Skin epidermis (tissue), 12 donors: Measurements from ENCODE around the gene KIF15.

Experiments
- H3K27ac ChIP-seq, 21 experiments: fragments of 200-600 bp; sonication (generic) in 11 of 21; one replicate each; pipeline ENCODE4 v1.5.0; 2020; ENCODE audit warnings: mild to moderate bottlenecking in 3 of 21, inconsistent platforms in 2 of 21, moderate library complexity in 2 of 21
- H3K4me3 ChIP-seq, 7 experiments: fragments of 200-600 bp; sonication (generic) in 2 of 7; one replicate each; pipeline ENCODE4 v1.5.0; 2020; ENCODE audit warnings: inconsistent platforms in 2 of 7, mild to moderate bottlenecking in 2 of 7, moderate library complexity in 1 of 7

The KIF15 gene, protein sequence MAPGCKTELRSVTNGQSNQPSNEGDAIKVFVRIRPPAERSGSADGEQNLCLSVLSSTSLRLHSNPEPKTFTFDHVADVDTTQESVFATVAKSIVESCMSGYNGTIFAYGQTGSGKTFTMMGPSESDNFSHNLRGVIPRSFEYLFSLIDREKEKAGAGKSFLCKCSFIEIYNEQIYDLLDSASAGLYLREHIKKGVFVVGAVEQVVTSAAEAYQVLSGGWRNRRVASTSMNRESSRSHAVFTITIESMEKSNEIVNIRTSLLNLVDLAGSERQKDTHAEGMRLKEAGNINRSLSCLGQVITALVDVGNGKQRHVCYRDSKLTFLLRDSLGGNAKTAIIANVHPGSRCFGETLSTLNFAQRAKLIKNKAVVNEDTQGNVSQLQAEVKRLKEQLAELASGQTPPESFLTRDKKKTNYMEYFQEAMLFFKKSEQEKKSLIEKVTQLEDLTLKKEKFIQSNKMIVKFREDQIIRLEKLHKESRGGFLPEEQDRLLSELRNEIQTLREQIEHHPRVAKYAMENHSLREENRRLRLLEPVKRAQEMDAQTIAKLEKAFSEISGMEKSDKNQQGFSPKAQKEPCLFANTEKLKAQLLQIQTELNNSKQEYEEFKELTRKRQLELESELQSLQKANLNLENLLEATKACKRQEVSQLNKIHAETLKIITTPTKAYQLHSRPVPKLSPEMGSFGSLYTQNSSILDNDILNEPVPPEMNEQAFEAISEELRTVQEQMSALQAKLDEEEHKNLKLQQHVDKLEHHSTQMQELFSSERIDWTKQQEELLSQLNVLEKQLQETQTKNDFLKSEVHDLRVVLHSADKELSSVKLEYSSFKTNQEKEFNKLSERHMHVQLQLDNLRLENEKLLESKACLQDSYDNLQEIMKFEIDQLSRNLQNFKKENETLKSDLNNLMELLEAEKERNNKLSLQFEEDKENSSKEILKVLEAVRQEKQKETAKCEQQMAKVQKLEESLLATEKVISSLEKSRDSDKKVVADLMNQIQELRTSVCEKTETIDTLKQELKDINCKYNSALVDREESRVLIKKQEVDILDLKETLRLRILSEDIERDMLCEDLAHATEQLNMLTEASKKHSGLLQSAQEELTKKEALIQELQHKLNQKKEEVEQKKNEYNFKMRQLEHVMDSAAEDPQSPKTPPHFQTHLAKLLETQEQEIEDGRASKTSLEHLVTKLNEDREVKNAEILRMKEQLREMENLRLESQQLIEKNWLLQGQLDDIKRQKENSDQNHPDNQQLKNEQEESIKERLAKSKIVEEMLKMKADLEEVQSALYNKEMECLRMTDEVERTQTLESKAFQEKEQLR (N-terminal part only)

DNA sequence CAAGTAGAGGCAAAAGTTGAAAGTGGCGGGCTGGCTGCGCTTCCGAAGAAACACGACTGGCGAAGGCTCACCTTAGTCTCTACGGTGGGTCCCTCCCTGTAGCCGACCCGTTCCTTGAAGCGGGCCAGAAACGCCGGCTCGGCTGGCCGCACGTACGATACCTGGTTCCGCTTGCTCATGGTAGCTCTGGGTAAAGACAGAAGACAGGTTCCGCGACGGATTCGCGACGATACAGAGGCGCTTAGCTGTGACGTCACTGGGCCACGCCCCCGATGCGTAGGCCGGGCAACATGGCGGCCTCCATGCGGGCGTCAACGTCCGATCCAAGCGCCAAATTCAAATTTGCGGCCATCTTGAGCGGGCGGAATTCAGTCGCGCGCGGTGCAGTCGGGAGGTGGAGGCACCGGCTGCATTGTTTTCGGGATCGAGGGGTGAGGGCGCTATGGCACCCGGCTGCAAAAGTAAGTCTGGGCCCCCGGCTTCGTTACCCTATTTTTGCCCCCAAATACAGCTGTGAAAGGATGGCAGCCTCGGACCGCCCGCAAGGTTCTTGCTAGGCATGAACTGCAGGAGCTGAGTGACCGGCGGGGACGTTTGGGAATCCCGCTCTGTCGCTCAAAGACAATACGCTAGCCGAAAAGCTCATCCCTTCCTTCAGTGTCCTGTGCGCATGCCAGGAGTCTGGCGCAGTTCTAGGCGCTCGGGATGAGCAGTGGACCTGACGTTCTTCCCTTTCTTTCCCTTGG lies at the start of gene KIF15, which contains the start of gene KIAA1143:
Gene KIF15, plus strand, starts transcription at position 371 of the 746 bp plus-strand sequence. Its CDS starts 72 bp downstream, at position 443.
Gene KIAA1143, minus strand, starts transcription at position 196 of the 746 bp plus-strand sequence. Its CDS starts 17 bp downstream, at position 179.
- H3K4me3 ChIP-seq = peak within 1 kb of the TSS; percentile 62 to 94 (median 78)
- H3K27ac ChIP-seq = peak within 1 kb of the TSS; percentile 64 to 93 (median 84)

DNA sequence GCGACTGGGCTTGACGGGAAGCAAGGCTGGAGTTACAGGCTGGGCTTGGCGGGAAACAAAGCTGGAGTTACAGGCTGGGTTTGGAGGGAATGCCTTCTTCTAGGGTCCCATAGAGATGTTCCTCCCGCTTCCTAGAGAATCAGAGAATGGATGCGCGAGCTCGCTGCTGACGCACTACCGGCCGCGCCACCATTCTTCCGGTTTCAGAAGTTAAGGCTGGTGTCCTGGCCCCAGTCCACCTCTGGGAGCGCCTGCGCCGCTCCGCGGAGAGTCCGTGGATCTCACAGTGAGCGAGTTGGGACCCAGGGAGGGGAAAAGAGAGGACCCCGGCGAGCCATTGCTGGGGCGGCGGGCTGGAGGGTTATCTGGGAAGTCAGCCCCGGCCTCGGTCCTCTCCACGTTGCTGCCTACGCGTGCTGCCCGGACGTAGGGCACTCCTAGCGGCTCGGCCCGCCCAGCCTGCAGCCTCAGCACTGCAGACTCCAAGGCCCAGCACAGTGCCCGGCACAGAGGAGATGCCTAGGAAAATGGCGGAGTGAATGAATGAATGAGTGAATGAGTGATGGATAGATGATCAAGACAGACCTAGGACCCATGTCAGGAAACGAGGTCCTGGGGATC lies 49.0 kb upstream of the KIF15 start, which contains the start of gene ZNF502:
Gene ZNF502, plus strand, starts transcription at position 206 of the 621 bp plus-strand sequence. CDS start 7,602 bp downstream, outside the sequence.
- H3K27ac ChIP-seq = peak within 1 kb of the TSS in 18 of 21 experiments; percentile 15 to 86 (median 70)
- peak within 1 kb of the TSS; percentile 47 to 74 (median 63) for H3K4me3 ChIP-seq

DNA sequence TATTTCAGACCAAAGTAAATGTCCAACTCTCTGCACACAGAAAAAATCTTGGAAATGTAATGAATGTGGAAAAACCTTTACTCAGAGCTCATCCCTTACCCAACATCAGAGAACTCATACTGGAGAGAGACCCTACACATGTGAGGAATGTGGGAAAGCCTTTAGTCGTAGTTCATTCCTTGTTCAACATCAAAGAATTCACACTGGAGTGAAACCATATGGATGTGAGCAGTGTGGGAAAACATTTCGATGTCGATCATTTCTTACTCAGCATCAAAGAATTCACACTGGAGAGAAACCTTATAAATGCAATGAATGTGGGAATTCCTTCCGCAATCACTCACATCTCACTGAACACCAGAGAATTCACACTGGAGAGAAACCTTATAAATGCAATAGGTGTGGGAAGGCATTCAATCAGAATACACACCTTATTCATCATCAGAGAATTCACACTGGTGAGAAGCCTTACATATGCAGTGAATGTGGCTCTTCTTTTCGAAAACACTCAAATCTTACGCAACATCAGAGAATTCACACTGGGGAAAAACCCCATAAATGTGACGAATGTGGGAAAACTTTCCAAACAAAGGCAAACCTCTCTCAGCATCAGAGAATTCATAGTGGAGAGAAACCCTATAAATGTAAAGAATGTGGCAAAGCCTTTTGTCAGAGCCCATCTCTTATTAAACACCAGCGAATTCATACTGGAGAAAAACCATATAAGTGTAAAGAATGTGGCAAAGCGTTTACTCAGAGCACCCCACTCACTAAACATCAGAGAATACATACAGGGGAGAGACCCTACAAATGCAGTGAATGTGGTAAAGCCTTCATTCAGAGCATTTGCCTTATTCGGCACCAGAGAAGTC lies 40.1 kb upstream of the KIF15 start:
- H3K27ac ChIP-seq = no peak overlapping the region
- no peak overlapping the region for H3K4me3 ChIP-seq

DNA sequence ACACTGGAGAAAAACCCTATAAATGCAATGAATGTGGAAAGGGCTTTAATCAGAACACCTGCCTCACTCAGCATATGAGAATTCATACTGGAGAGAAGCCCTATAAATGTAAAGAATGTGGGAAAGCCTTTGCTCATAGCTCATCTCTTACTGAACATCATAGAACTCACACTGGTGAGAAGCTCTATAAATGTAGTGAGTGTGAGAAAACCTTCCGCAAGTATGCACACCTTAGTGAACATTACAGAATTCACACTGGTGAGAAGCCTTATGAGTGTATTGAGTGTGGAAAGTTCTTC lies 39.5 kb upstream of the KIF15 start:
- Histone ChIP-seq H3K27ac (no peak overlapping the region), H3K4me3 (no peak overlapping the region)

DNA sequence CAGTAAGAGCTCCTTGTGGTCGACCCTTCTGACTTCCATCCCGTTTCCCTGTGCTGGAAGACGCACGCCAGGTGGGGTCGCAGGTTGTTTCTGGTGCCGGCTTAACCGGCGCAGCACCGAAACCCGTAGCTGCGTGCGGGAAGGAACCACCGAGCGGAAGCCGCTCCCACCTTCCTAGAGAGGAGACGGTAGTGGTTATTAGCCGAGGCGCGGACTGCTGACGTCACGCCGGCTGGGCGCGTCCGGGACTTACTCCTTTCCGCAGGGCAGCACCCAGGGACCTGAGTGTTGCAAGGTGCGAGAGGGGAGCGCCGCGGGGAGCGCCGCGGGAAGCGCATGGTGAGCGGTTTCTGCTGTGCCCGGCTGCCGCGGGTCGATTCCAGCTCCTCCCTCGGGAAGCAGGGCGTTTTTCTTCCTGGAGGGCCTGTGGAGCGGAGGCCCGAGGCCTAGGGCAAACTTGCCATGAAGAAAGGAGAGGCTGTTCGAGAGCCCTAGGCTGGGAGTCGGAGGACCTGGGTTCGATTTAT lies 32.1 kb upstream of the KIF15 start, which contains the start of gene ZNF501:
Gene ZNF501, plus strand, starts transcription at position 252 of the 527 bp plus-strand sequence. CDS start 4,787 bp downstream, outside the sequence.
- peak within 1 kb of the TSS in 16 of 21 experiments; percentile 31 to 77 (median 64) for H3K27ac ChIP-seq

DNA sequence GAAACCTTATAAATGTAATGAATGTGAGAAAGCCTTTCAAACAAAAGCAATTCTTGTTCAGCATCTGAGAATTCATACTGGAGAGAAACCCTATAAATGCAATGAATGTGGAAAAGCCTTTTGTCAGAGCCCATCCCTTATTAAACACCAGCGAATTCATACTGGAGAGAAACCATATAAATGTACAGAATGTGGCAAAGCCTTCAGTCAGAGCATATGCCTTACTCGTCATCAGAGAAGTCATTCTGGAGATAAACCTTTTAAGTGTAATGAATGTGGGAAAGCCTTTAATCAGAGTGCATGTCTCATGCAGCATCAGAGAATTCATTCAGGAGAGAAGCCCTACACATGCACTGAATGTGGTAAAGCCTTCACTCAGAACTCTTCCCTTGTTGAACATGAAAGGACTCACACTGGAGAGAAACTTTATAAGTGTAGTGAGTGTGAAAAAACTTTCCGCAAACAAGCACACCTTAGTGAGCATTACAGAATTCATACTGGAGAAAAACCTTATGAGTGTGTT lies 26.9 kb upstream of the KIF15 start:
- no peak overlapping the region for H3K4me3 ChIP-seq
- no peak overlapping the region for H3K27ac ChIP-seq

More for the DNA sequence above, 32.1 kb upstream of the KIF15 start, which contains the start of gene ZNF501:
- H3K4me3 ChIP-seq = peak within 1 kb of the TSS; percentile 50 to 71 (median 61)

DNA sequence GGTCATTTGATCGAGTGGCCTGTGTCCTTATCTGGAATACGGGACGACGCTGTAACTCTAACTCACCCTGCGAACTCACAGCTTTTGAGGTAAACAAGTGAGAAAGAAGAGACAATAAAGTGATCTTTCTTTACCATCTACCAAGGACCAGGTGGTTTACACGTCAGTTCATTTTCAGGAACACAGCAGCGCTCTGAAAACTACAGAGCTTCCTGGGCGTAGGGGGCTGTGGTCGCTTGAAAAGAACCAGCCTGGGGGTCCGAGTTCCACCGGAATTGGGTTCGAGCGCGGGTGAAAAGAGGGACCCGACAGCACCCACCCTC lies 532 bp upstream of the KIF15 start:
- peak overlapping the region; percentile 64 to 93 (median 84) for H3K27ac ChIP-seq
- H3K4me3 ChIP-seq = peak overlapping the region; percentile 62 to 94 (median 78)

DNA sequence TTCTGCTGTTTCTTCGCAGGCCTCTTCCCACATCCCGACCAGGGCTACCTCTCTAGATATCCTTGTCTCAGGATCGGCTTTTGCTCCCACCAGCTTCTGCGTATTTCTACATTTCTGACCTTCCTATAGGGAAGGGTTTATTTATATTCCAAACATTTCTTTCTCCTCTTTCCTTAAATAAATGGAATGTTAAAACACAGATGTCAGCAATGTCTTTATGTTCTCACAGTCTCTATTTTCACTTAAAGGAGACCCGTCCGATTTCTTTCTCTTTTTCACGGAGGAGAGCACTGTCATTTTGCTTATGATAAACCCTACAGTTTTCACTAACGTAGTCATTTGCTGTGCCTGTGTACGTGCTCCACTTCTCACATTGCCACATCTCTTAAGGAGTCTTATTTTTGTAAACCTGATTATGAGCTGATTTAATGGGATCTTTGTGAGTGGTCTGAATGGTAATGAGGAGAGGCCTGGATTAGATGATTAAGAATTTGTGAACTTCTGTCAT lies 630 bp downstream of the KIF15 start:
- Histone ChIP-seq H3K4me3 (peak overlapping the region; percentile 62 to 94 (median 78)), H3K27ac (peak overlapping the region in 6 of 21 experiments; percentile 12 to 90 (median 78))

DNA sequence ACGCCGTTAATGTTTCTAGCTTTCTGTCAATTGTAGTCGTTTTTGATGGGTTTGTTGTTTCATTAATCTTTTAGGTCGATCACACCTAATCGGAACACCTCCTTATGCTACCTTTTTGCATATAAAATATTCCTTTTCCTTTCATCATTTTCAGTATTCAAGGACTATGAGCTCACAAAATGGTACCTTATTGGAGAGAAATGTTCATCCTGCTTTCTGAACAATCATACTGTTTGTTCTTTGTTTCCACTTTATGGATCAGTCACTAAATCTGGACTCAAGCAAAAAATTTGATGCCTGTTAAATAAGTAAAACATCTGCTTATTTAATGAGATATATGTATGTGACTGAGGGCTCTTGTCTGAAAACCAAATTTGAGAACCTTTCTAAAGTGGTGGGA lies 1.1 kb downstream of the KIF15 start:
- no peak overlapping the region for H3K27ac ChIP-seq
- peak overlapping the region in 1 of 7 experiments; percentile 94 for H3K4me3 ChIP-seq

DNA sequence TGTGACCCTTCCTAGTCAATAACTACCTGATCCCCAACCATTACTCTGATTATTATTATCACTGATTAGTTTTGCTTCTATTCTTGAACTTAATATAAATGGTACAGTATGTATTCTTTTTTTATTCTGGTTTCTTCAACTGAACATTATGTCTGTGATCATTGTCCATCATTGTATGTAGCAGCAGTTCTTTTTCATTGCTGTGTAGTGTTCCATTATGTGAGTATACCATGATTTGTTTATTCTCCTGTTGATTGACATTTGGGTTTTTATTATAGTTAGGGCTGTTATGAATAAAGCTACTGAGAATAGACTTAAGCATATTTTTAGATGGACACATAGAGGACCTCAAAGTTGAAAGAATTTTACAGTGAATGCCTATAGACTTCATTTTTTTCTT lies 2.7 kb downstream of the KIF15 start:
- Histone ChIP-seq H3K4me3 (no peak overlapping the region), H3K27ac (no peak overlapping the region)

DNA sequence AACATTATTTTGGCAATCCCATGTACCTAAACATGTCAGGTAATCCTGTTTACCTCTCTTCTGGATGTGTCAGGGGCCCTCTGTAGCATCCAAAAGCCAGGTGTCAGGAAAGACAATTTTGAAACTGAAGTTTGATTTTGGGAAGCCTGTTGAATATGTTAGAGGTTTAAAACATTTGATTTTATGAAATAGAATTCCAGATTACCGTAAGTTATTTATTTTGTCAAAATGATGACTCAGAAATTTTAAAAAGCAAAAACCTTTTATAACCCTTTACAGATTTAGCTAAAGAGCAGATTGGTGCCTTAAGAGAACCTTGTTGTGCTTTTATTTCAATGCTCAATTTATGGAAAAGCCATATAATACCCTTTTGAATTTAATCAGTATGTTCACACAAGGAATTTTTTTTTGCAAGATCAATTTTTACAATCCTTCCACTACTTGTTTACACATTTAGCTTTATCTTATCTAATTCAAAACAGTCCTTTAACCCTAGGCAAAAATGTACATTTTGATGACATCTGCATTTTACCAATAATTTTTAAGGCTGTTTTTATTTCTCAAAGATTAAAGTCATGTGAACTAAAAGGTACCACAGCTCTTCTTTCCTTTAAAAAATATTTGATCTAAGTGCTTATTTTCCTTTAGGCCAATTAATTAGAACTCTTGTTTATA lies 10.0 kb downstream of the KIF15 start:
- Histone ChIP-seq H3K27ac (no peak overlapping the region), H3K4me3 (no peak overlapping the region)

DNA sequence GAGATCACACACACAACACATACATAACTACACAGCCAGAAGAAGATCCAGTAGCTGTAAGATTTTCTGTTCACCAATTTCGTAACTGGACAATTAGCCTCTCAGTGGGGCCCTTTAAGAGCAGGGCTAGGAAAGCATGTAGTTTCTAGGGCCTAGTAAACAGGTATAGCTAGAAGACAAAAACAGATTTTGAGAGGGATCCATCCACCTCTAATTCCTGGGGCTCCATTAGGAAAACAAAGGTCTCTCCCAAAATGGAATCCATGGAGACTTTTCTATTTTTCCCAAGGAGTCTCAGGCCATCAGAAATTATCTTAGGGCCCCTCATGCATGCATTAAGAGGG lies 10.5 kb downstream of the KIF15 start:
- H3K27ac ChIP-seq = no peak overlapping the region
- no peak overlapping the region for H3K4me3 ChIP-seq

DNA sequence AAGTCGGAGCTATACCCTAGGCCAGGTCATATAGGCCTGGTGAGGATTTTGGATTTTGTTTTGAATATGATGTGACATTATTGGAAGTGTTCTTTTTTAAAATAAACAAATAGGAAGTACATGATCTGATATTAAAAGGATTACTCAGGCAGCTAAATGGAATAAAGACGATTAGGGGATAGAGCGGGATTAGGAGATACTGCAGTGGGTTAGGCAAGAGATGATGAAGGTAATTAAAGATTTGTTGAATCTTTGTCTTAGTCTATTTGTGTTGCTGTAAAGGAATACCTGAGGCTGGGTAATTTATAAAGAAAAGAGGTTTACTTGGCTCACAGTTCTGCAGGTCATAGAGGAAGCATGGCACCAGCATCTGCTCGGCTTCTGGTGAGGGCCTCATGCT lies 21.3 kb downstream of the KIF15 start:
- H3K27ac ChIP-seq = no peak overlapping the region
- no peak overlapping the region for H3K4me3 ChIP-seq

DNA sequence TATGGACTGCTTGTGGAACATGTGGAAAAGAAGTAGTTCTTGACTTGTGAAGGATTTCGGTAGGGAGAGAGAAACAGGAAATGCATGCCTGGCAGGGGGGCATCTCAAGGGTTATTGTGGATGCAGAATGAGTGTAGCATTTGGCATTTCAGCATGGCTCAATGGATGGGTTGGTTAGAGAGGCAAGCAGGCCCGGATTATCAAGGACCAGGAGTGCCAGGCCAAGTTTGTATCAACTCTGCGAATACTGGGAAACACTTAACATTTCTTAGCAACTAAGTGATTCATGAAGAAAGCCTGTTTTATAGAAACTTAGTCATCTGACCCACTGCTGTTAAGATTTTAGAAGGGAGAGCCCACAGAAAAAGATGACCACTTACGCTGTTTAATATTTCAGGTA lies 33.6 kb downstream of the KIF15 start:
- H3K27ac ChIP-seq = no peak overlapping the region
- H3K4me3 ChIP-seq = no peak overlapping the region

DNA sequence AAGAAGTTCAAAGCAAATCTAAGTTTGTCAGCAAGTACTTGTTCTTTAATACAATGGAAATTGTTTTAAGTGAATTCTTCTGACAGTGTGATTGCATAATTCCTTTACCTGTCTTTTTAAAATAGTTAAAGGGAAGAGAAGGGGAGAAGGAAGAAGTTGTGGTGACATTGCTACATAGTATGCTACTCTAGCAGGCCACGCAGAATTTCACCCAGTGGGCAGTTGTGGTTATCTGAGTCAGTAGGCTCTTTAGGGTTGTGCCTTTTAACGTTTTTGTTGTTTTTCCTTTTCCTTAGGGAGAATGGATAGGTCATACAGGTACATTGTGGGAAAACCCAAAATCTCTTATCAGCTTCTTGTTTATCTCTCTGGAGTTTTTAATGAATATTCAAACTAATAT lies 40.4 kb downstream of the KIF15 start:
- no peak overlapping the region for H3K27ac ChIP-seq

DNA sequence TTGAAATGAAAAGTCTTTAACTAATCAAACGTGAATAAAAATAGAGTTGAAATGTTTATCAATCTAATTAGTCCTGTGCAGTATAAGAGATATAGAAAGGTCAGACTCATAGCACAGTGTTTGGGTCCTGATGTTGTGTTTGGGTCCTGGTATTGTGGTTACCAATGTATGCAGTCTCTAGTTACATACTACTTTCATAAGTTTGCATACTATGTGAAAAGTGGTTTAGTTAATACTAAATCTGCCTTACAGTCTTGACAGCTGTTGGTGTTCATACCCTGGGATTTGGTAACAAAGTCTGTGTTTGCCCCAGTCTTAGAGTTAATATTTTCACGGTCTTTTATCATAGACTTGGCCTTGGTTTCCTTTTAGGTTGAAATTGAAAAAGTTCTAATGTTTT lies 41.7 kb downstream of the KIF15 start:
- Histone ChIP-seq H3K4me3 (no peak overlapping the region), H3K27ac (no peak overlapping the region)

More for the DNA sequence above, 40.4 kb downstream of the KIF15 start:
- H3K4me3 ChIP-seq = no peak overlapping the region
